A549 (cell line): Measurements from ENCODE around the gene PSME3IP1. TPM values are rescaled to one million over a fixed set of nuclear protein-coding genes. Genes with fewer than 3 reads are reported as not detected.

Experiments
- ATAC-seq, 2 experiments: fragments of 200-7000 bp in 1 of 2; fragments of >200 bp in 1 of 2; cut with Nextera tagmentation in 1 of 2; cut with Tn5 transposase in 1 of 2; 3 replicates each; pipeline versions ENCODE4 v1.8.0 to v1.9.1; 2018 to 2020; ENCODE audit warnings: mild to moderate bottlenecking in 1 of 2, moderate library complexity in 1 of 2
- CTCF ChIA-PET: fragments of 300-600 bp; sonication (Branson Sonifier 250); formaldehyde crosslinking; extraction: SDS; loops from one replicate; lab custom pipeline; 2021; ENCODE audit warnings: antibody characterized with exemption, inconsistent platforms; lab: Yijun Ruan, JAX
- POLR2A ChIA-PET: fragments of 350-600 bp; formaldehyde crosslinking; extraction: SDS; loops from one replicate; lab custom pipeline; 2021; ENCODE audit warnings: antibody characterized with exemption, inconsistent platforms; lab: Yijun Ruan, JAX
- DNase-seq, 2 experiments: peaks; one replicate each; pipeline versions ENCODE4 v3.0.0 to v3.0.0-alpha.2; 2011 to 2016; ENCODE audit warnings: low read depth in 1 of 2, low spot score in 1 of 2
- FAIRE-seq: peaks from 2 replicates; lab custom pipeline; 2011; peaks lifted over from hg19 to GRCh38; lab: Jason Lieb, UNC
- H3K27ac ChIP-seq, 2 experiments: fragments of >200 bp; sonication (Bioruptor Twin); formaldehyde crosslinking; 3 replicates each; pipeline ENCODE4 v1.5.1; 2016 to 2017
- H3K4me1 ChIP-seq: fragments of >200 bp; sonication (Bioruptor Twin); formaldehyde crosslinking; 3 replicates; pipeline ENCODE4 v1.6.1; 2016
- H3K4me2 ChIP-seq: fragments of >200 bp; sonication (Bioruptor Twin); formaldehyde crosslinking; 3 replicates; pipeline ENCODE4 v1.6.1; 2016
- H3K4me3 ChIP-seq: fragments of >200 bp; sonication (Bioruptor Twin); formaldehyde crosslinking; 3 replicates; pipeline ENCODE4 v1.5.1; 2016
- H3K9me3 ChIP-seq: fragments of >200 bp; sonication (Bioruptor Twin); formaldehyde crosslinking; 3 replicates; pipeline ENCODE4 v1.6.1; 2016
- BHLHE40 ChIP-seq: IDR thresholded peaks from 2 replicates; pipeline ENCODE4 v1.6.1; 2012; ENCODE audit warnings: low read depth, low read length, inconsistent platforms
- CBX2 ChIP-seq: fragments of 200-600 bp; sonication (generic); IDR thresholded peaks from 2 replicates; pipeline ENCODE4 v1.6.1; 2016; ENCODE audit warnings: low read depth, mild to moderate bottlenecking, borderline replicate concordance
- FOSB ChIP-seq: fragments of 250-450 bp; sonication (Bioruptor Pico); IDR thresholded peaks from 2 replicates; pipeline ENCODE4 v1.5.0; 2020; ENCODE audit warnings: mild to moderate bottlenecking, moderate library complexity
- FOSL2 ChIP-seq, 2 experiments: fragments of 450-650 bp in 1 of 2; fragments of >200 bp in 1 of 2; sonication (Bioruptor Twin) in 1 of 2; formaldehyde crosslinking; IDR thresholded peaks; 2 replicates each; pipeline versions ENCODE4 v1.5.0 to v1.6.1; 2016 to 2020; ENCODE audit warnings: mild to moderate bottlenecking in 1 of 2, moderate library complexity in 1 of 2
- HOXA7 ChIP-seq: fragments of 250-450 bp; sonication (Bioruptor Pico); IDR thresholded peaks from 2 replicates; pipeline ENCODE4 v1.5.0; 2020; ENCODE audit warnings: mild to moderate bottlenecking, moderate library complexity
- HOXB13 ChIP-seq: fragments of 250-450 bp; sonication (Bioruptor Pico); IDR thresholded peaks from 2 replicates; pipeline ENCODE4 v1.5.0; 2020; ENCODE audit warnings: low read depth, mild to moderate bottlenecking, moderate library complexity
- KDM1A ChIP-seq: fragments of 200-600 bp; sonication (generic); IDR thresholded peaks from 2 replicates; pipeline ENCODE4 v1.6.1; 2016; ENCODE audit warnings: low read depth, mild to moderate bottlenecking
- KDM5A ChIP-seq: fragments of 200-600 bp; sonication (generic); IDR thresholded peaks from 2 replicates; pipeline ENCODE4 v1.6.1; 2016; ENCODE audit warnings: antibody characterized with exemption, mild to moderate bottlenecking
- MAFK ChIP-seq: fragments of 450-650 bp; IDR thresholded peaks from 2 replicates; pipeline ENCODE4 v1.6.1; 2014; ENCODE audit not compliant: partially characterized antibody
- MYC ChIP-seq: IDR thresholded peaks from 2 replicates; pipeline ENCODE4 v1.6.1; 2012; ENCODE audit warnings: mild to moderate bottlenecking, inconsistent platforms, low read length, improper control_type of control experiment, borderline replicate concordance
- NFE2L2 ChIP-seq: fragments of 150-350 bp; conservative IDR thresholded peaks from 2 replicates; pipeline ENCODE4 v1.6.1; 2014; ENCODE audit warnings: low read length
- NR3C1 ChIP-seq: fragments of >200 bp; sonication (Bioruptor Twin); formaldehyde crosslinking; IDR thresholded peaks from 3 replicates; pipeline ENCODE4 v1.6.1; 2017
- RAD21 ChIP-seq, 2 experiments: fragments of >200 bp in 1 of 2; sonication (Bioruptor Twin) in 1 of 2; formaldehyde crosslinking in 1 of 2; IDR thresholded peaks in 1 of 2; conservative IDR thresholded peaks in 1 of 2; 2 replicates in 1 of 2; 3 replicates in 1 of 2; pipeline ENCODE4 v1.6.1; 2012 to 2018; ENCODE audit warnings: inconsistent platforms in 1 of 2
- RARB ChIP-seq: fragments of 250-450 bp; sonication (Bioruptor Pico); IDR thresholded peaks from 2 replicates; pipeline ENCODE4 v1.8.0; 2021; ENCODE audit warnings: mild to moderate bottlenecking, moderate library complexity
- SREBF2 ChIP-seq: fragments of 450-650 bp; IDR thresholded peaks from 2 replicates; pipeline ENCODE4 v1.6.1; 2014; ENCODE audit warnings: mild to moderate bottlenecking, moderate library complexity
- WGBS: methylation state at CpG from one replicate; pipeline ENCODE4 v1.1.6; 2017; ENCODE audit errors: missing lambda C conversion rate; 5-methylcytosine and 5-hydroxymethylcytosine counted together
- polyA plus RNA-seq, 4 experiments: library from polyadenylated mRNA; depleted of rRNA in 3 of 4; stranded (reverse); fragments of >200 nt; fragmentation: RNase III in 1 of 4; extraction: RNeasy Plus Mini Kit Qiagen cat#74134 plus additional on column Dnase treatment in 1 of 4; gene quantifications; 2 replicates in 3 of 4; 3 replicates in 1 of 4; pipeline ENCODE4 v1.2.3, GENCODE V29; 2011 to 2017

The PSME3IP1 gene
- polyA plus RNA-seq, 2 of the 4 experiments (the other 2 are of a cell fraction): 155 to 159 TPM

GRCh38 chr16:57104706-57105105 is 81.1 kb downstream of the PSME3IP1 start:
- TF ChIP-seq RARB (CRISPR knock-in tag): no peak
- TF ChIP-seq KDM5A: no peak
- TF ChIP-seq MYC: no peak
- TF ChIP-seq KDM1A: no peak
- TF ChIP-seq MAFK: no peak
- no peak for TF ChIP-seq HOXA7 (CRISPR knock-in tag)
- no peak for TF ChIP-seq RAD21 (conservative IDR thresholded peaks at IDR 0.05 in 1 of 2, IDR thresholded peaks at IDR 0.05 in 1 of 2)
- TF ChIP-seq CBX2: no peak
- TF ChIP-seq HOXB13 (CRISPR knock-in tag): no peak
- TF ChIP-seq NR3C1: no peak
- TF ChIP-seq FOSB (CRISPR knock-in tag): no peak
- TF ChIP-seq BHLHE40: no peak
- no peak for TF ChIP-seq NFE2L2
- ChIA-PET CTCF (interaction anchor here (1.0 to 8.4 kb wide), 4 partner anchors 12 to 312 kb away, joined by 4 to 72 read pairs (median 6); partner anchors contain the start of gene CPNE2), POLR2A (interaction anchor here (0.8 kb wide), 1 partner anchor 12 kb away, joined by 3 read pairs; the partner anchor contains the start of gene CPNE2)
- no peak overlapping the region for H3K4me2 ChIP-seq
- H3K9me3 ChIP-seq: no peaks in the 10 kb centered on the region
- FAIRE-seq: no peak
- DNase-seq: no peak
- peak overlapping the region in 1 of 2 experiments; percentile 73; a peak in 3 of 6 replicates for H3K27ac ChIP-seq
- WGBS: 65% methylated on average over 3 of the region's 3 CpGs
- H3K4me3 ChIP-seq: no peak overlapping the region
- no peak for ATAC-seq
- peaks cover 37% of the 10 kb centered on the region for H3K4me1 ChIP-seq

- Histone ChIP-seq H3K4me2 (no peak overlapping the region), H3K27ac (no peak overlapping the region), H3K4me1 (peaks cover 42% of the 10 kb centered on the region), H3K4me3 (no peak overlapping the region), H3K9me3 (no peaks in the 10 kb centered on the region)
- WGBS: 90% methylated on average over 16 of the region's 16 CpGs
- DNase-seq (no peak), FAIRE-seq (no peak), ATAC-seq (no peak)
- ChIA-PET POLR2A (no interaction called here), CTCF (interaction anchor here (4.9 to 8.4 kb wide), 2 partner anchors 10 to 19 kb away, joined by 26 to 72 read pairs; partner anchors contain the start of gene CPNE2)
- TF ChIP-seq FOSL2 (IDR thresholded peaks at IDR 0.05): no peak
- TF ChIP-seq FOSL2 (CRISPR knock-in tag; IDR thresholded peaks at IDR 0.05): no peak
- TF ChIP-seq KDM1A: no peak
- TF ChIP-seq SREBF2: no peak
Measured at GRCh38 chr16:57102888-57103851, 82.7 kb downstream of the PSME3IP1 start.

Other genes with a start within 250 kb of the PSME3IP1 start
- gene CETP, start 224.1 kb downstream of the PSME3IP1 start, polyA plus RNA-seq (2011; rRNA removed): not detected in 2 replicates
- gene CETP, start 224.1 kb downstream of the PSME3IP1 start, polyA plus RNA-seq (2017; fragmentation: RNase III; extraction: RNeasy Plus Mini Kit Qiagen cat#74134 plus additional on column Dnase treatment): not detected in 3 replicates
- gene NLRC5, start 196.5 kb downstream of the PSME3IP1 start, polyA plus RNA-seq (2011; rRNA removed): 2.5 and 2.6 TPM in 2 replicates
- 3.4 to 3.6 TPM (median 3.5 TPM) in 3 replicates for gene NLRC5, start 196.5 kb downstream of the PSME3IP1 start, polyA plus RNA-seq (2017; fragmentation: RNase III; extraction: RNeasy Plus Mini Kit Qiagen cat#74134 plus additional on column Dnase treatment)
- gene CPNE2, start 93.5 kb downstream of the PSME3IP1 start, polyA plus RNA-seq (2011; rRNA removed): 36.7 and 44.4 TPM in 2 replicates
- gene CPNE2, start 93.5 kb downstream of the PSME3IP1 start, polyA plus RNA-seq (2017; fragmentation: RNase III; extraction: RNeasy Plus Mini Kit Qiagen cat#74134 plus additional on column Dnase treatment): 32.2 to 37.7 TPM (median 36.7 TPM) in 3 replicates
- gene RSPRY1, start 290 bp upstream of the PSME3IP1 start, polyA plus RNA-seq (2011; rRNA removed): 50.0 and 58.5 TPM in 2 replicates
- gene RSPRY1, start 290 bp upstream of the PSME3IP1 start, polyA plus RNA-seq (2017; fragmentation: RNase III; extraction: RNeasy Plus Mini Kit Qiagen cat#74134 plus additional on column Dnase treatment): 30.2 to 32.2 TPM (median 31.9 TPM) in 3 replicates
- 117 and 126 TPM in 2 replicates for gene ARL2BP, start 59.2 kb upstream of the PSME3IP1 start, polyA plus RNA-seq (2011; rRNA removed)
- 64.0 to 68.7 TPM (median 67.0 TPM) in 3 replicates for gene ARL2BP, start 59.2 kb upstream of the PSME3IP1 start, polyA plus RNA-seq (2017; fragmentation: RNase III; extraction: RNeasy Plus Mini Kit Qiagen cat#74134 plus additional on column Dnase treatment)
- 3.3 and 3.7 TPM in 2 replicates for gene PLLP, start 98.6 kb upstream of the PSME3IP1 start, polyA plus RNA-seq (2011; rRNA removed)
- gene PLLP, start 98.6 kb upstream of the PSME3IP1 start, polyA plus RNA-seq (2017; fragmentation: RNase III; extraction: RNeasy Plus Mini Kit Qiagen cat#74134 plus additional on column Dnase treatment): 1.5 to 1.9 TPM (median 1.8 TPM) in 3 replicates
- not detected in 2 replicates for gene CCL22, start 172.7 kb upstream of the PSME3IP1 start, polyA plus RNA-seq (2011; rRNA removed)
- not detected in 3 replicates for gene CCL22, start 172.7 kb upstream of the PSME3IP1 start, polyA plus RNA-seq (2017; fragmentation: RNase III; extraction: RNeasy Plus Mini Kit Qiagen cat#74134 plus additional on column Dnase treatment)
- gene CX3CL1, start 186.5 kb upstream of the PSME3IP1 start, polyA plus RNA-seq (2011; rRNA removed): 0.10 and 0.17 TPM in 2 replicates
- 0.08 to 0.17 TPM (median 0.08 TPM) in 3 replicates for gene CX3CL1, start 186.5 kb upstream of the PSME3IP1 start, polyA plus RNA-seq (2017; fragmentation: RNase III; extraction: RNeasy Plus Mini Kit Qiagen cat#74134 plus additional on column Dnase treatment)
- not detected in 2 replicates for gene CCL17, start 218.7 kb upstream of the PSME3IP1 start, polyA plus RNA-seq (2011; rRNA removed)
- not detected in 3 replicates for gene CCL17, start 218.7 kb upstream of the PSME3IP1 start, polyA plus RNA-seq (2017; fragmentation: RNase III; extraction: RNeasy Plus Mini Kit Qiagen cat#74134 plus additional on column Dnase treatment)